Femur (tissue), 1 donor: ENCODE data around the gene MYO6.

Source experiments
- DNase-seq: peaks from one replicate; pipeline ENCODE4 v3.0.0-alpha.2; 2017

Gene MYO6

DNA sequence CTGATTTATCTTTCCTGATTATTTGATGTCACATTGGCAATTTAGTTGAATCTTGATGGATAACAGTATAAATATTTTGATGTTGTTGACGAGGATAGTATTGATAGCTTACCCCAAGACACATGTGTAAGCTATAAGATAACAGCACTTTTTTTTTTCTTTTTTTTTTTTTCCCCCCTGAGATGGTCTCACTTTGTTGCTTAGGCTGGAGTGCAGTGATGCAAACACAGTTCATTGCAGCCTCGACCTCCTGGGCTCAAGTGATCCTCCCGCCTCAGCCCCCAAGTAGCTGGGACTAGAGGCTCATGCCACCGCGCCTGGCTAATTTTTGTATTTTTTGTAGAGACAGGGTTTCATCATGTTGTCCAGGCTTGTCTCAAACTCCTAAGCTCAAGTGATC is 21.8 kb downstream of the MYO6 start:
- no peak for DNase-seq

GRCh38 chr6:75775219-75775618 is 26.2 kb downstream of the MYO6 start:
- no peak for DNase-seq

DNA sequence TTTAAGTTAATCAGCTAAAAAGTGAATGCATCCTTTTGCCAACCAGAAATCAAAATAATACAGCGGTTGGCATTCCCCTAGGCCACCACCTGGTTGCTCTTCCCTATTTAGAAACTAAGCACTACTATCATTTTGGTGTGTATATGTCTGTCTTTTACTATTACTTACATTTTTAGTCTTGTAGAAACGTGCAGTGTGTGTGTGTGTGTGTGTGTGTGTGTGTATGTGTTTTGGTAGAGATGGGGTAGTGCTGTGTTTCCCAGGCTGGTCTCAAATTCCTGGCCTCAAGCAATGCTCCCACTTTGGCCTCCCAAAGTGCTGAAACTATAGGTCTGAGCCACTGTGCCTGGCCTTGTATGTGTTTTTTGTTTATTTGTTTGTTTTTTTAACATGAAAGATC is 27.4 kb downstream of the MYO6 start:
- no peak for DNase-seq

DNA sequence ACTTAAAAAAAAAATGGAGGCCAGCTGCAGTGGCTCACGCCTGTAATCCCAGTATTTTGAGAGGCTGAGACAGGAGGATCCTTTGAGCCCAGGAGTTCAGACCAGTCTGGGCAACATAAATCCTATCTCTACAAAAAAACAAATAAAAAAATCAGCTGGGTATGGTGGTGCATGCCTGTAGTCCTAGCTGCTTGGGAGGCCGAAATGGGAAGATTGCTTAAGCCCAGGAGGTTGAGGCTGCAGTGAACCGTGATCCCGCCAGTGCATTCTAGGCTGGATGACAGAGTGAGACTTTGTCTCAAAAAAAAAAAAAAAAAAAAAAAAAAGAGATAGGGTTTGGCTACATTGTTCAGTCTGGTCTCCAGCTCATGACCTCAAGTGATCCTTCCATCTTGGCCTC is 29.7 kb downstream of the MYO6 start:
- no peak for DNase-seq

GRCh38 chr6:75786152-75786551 is 37.1 kb downstream of the MYO6 start:
- no peak for DNase-seq

DNA sequence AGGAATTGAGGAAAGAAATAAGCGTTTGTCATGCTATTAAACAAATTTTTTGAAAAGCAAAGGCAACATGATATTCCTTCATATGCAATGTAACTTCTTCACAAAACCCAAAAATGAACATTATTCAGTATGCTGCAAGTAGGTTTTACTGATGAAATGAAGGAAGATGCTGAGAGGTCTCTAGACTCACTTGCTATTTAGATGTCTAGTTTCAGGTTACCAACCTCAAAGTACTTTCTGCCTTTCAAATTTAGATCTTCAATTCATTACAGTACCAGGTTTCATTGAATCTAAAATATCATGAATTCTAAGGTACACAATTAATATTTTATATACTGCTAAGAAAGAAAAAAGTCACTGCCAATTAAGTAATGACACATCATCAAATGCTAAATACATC is 39.9 kb downstream of the MYO6 start:
- DNase-seq = no peak

DNA sequence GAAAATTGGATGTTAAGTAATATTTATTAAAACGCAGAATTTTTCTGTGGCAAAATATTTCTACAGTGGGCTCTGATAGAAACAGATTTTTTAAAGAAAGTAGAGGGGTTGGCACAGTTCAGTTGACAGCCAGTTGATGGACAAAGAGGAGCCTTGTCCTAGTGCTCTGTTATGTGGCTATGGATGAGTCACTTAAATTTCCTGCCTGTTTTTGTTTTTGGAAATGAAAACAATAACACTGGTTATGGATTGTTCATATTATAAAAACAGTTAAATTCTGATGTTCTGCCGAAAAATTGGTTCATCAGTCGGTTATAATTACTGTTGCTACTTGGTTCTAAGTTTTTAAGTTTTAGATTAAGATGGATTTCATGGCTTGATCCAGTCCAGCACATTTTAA is 42.8 kb downstream of the MYO6 start:
- no peak for DNase-seq

DNA sequence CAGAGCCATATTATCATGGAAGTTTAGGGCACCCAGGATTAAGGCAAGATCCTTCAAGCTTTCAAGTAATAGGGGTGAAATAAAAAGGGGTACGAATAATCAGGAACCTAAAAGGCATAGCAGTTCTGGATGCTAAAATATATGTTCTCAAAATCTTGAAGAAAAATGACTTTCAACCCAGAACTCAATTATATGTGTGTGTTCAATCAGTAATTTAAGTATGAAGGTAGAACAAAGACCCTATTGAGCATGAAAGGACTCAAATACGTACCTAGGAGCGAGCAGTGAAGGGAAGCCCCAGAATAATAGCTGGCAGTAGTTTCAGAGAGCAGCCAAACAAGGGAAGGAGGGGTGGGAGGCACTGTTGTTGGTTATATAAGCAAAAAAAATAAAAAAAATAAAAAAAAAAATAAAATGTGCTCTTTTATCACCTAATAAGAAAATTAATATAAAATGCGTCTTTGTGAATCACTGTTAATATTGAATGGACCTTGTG is 45.4 kb downstream of the MYO6 start:
- DNase-seq = no peak

DNA sequence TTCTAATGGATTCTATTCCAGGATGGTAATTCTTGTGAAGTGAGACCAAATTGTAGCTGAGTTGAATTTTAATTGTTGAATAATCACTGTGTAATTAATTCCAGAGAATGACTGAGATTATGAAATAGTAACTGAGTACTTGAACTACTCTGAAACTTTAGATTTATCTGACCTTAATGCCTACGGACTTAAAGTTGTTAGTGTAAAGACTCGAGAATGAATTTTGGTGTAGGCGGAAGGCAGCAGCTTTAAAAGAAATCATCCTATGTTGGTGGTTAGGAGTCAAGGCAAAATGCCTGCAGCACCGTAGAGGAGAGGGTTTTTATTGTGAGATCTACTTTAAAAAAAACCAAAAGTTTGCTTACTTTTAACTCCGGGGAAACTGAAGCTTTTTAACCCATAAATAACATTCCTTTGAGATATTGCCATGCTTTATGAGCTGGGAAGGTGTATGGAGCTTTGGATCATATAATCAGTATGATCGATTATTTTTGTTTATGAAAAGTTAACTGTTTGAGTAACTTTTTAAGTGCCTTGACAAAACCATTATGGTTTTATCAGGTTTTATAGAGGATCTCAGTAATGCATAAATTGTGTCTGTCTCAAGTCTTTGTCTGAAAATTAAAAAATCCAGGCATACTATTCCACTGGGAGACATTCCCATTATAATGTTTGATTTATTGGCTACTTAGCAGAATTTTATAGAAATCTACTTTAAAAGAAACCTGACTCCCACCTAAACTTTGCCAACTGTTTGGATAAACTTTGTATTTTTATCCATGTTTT is 46.1 kb downstream of the MYO6 start:
- DNase-seq = no peak

DNA sequence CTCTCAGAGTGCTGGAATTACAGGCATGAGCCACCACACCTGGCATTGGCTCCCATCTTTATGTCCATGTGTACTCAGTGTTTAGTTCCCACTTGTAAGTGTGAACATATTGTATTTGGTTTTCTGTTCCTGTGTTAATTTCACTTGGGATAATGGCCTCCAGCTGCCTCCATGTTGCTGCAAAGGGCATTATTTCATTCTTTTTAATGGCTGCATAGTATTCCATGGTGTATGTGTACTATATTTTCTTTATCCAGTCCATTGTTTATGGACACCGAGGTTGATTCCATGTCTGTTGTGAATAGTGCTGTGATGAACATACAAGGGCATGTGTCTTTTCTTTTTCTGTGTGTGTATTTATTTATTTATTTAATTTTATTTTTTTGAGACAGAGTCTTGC is 47.7 kb downstream of the MYO6 start:
- DNase-seq = no peak

DNA sequence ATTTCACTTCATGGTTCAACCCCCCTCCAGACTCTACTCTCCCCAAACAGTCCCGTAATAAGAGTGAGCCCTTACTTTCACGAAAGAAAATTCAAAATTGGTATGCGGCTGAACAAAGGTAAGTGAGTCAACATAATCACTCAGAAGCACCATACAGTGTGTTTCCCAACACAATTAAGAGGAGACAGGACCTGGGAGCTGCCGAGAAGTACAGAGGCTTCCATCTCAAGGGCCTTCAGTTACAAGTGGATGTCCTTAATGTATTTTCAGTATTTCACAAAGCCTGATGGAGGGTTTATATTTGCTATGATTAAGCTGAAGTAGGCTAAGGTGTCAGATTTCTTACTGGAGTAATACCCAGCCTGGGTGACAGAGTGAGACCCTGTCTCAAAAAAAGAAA is 51.1 kb downstream of the MYO6 start:
- no peak for DNase-seq

GRCh38 chr6:75800708-75801505 is 51.9 kb downstream of the MYO6 start:
- DNase-seq = no peak

DNA sequence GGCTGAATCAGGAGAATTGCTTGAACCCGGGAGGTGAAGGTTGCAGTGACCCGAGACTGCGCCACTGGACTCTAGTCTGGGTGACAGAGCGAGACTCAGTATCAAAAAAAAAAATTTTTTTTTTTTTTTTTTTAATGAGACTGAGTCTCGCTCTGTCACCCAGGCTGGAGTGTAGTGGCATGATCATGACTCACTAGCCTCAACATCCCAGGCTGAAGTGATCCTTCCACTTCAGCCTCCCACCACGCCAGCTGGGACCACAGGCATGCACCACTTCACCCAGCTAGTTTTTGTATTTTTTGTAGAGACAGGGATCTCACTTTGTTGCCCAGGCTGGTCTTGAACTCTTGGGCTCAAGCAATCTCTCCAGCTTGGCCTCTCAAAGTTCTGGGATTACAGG is 53.3 kb downstream of the MYO6 start:
- DNase-seq = no peak

DNA sequence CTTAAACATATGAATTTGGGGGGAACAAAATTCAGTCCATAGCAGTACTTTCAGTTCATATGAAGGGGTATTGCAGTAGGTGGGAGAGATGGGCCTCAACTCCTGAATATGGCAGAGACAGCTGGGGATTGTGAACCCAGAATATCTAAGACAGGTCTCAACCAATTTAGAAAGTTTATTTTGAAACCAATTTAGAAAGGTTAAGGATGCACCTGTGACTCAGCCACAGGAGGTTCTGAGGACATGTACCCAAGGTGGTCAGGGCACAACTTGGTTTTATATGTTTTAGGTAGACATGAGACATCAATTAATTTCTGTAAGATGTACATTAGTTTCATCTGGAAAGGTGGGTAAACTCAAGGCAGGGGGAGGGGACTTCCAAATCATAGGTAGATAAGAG is 59.5 kb downstream of the MYO6 start:
- DNase-seq = no peak

- DNase-seq = no peak
These were observed 63.5 kb downstream of the MYO6 start for GRCh38 chr6:75812560-75812959.

DNA sequence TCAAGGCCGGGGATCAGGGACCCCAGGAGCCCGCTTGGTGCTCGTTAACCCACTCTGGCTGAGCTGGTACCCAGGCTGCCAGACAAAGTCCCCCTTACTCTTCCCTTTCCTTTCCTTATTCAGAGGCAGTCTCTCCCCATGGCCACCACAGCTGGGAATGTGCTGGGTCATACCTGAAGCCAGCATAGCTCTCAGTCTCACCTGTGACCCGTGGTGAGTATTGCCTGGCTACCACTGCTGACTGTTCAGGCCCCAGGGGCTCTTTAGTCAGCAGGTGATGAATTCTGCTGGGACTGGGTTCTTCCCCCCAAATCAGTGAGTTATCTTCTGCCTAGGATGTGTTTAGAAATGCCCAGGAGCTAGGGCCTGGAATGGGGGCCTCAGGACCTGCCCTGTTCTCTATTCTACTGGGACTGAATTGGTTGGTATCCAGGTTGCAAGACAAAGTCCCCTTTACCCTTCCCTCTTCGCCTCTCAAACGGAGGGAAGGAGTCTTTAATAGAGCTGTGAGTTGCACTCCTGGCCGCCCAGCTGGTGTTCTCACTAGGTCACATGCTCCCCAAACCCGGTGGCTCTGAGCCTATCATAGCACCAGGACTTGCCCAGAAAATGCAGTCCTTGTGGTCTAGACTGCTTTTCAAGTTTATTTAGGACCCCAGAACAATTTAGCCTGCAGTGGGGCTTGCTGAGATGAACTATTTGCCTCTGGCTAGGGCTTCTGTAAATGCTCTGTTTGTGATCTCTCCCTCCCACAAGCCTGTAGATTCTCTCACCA is 64.6 kb downstream of the MYO6 start:
- DNase-seq = no peak

DNA sequence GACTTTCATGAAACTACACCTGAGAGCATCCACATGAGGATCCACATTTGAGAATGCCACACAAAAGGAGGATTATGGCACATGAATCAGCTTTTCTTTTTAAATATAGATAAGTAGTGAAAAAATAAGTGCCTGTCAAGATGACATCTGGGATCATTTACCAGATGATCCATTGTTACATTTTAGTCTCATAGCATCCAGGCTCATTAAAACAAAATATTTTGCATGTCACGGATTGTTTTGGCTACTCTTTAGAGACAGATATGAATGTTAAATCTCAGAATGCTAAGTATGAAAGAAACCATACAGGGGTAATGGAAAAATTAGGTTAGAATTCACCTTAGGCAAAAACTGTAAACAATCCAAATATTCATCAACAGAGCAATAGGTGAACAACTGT is 66.7 kb downstream of the MYO6 start:
- no peak for DNase-seq

DNA sequence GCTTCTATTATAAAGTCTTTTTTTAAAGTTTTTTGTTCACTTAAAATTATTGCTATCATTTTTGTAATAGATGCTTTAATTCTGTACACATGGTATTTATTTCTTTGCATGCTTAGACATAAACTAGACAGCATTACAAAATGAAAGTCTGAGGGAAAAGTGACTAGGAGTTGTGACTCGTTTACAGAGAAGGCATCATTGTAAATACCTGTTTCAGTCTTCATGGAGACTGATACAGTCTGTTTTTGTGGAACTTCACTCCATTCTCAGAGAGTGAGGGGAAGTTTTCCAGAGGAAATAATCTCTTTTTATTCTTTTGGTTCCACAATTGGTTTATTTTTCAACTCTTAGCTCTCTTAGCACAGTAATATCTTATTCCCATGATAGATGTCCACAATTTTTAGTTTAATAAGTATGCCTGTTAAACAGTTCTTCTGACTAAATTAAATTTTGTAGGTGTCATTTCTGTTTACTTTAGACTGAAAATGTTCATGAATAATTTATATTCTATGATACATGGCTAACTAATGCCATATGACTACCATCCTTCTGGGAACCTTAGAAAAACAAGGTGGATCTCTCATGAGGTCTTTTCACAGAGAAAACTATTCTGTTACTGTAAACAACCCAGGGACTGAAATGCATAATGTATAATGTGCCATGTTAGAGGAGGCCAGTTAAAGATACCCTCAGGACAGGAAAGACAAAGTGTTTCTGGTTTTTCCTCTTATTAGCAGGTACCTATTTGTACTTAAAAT is 69.2 kb downstream of the MYO6 start:
- no peak for DNase-seq

DNA sequence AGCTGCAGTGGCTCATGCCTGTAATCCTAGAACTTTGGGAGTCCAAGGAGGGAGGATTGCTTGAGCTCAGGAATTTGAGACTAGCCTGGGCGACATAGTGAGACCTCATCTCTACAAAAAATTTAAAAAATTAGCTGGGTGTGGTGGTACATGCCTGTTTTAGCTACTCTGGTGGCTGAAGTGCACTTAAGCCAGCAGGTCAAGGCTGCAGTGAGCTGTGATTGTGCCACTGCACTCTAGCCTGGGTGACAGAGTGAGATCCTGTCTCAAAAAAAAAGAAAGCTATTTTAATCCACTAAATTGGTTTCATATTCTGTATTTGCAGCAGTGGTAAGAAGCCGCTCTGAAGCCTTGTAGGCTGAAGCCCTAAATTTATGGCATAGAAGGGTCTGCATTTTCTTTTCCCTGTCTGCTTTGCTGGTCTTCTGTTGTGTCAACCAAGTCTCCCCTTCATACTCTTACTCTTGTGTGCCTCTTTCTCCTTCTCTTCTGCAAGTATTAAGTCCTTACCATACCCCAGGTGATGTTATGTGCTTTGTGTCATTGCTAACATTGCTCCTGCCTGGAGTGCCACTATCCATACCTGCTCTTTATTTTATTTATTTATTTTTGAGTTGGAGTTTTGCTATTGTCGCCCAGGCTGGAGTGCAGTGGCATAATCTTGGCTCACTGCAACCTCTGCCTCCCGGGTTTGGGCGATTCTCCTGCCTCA is 70.9 kb downstream of the MYO6 start:
- no peak for DNase-seq

GRCh38 chr6:75824160-75824559 is 75.1 kb downstream of the MYO6 start:
- DNase-seq = no peak

- no peak for DNase-seq
These were observed 78.1 kb downstream of the MYO6 start for GRCh38 chr6:75827163-75827562.
